OCI-M2 (cell line): ENCODE data around the gene GOLGA8J.
"Not testable (repeated sequence)": the region's sequence is repeated elsewhere in the genome, so short reads cannot be mapped to it uniquely, and the experiment has no call there.

ENCODE experiments used
- DNase-seq: peaks from one replicate; lab custom pipeline; 2025; ENCODE audit not compliant: unreplicated experiment; lab: John Stamatoyannopoulos, UW

Gene GOLGA8J

GRCh38 chr15:30082655-30083054, at the start of gene GOLGA8J:
Gene GOLGA8J, plus strand, starts transcription at chr15:30082955. Its CDS starts 98 bp downstream, at chr15:30083053.
- not testable (repeated sequence) for DNase-seq

GRCh38 chr15:30033211-30033610, 49.5 kb upstream of the GOLGA8J start:
- DNase-seq, result no peak

GRCh38 chr15:30033763-30034162, 49.0 kb upstream of the GOLGA8J start:
- no peak for DNase-seq

GRCh38 chr15:30036036-30036703, 46.6 kb upstream of the GOLGA8J start:
- no peak for DNase-seq

- no peak for DNase-seq
Observed at GRCh38 chr15:30038667-30039523, 43.9 kb upstream of the GOLGA8J start.

GRCh38 chr15:30041868-30042267, 40.9 kb upstream of the GOLGA8J start:
- no peak for DNase-seq

GRCh38 chr15:30042556-30042955, 40.2 kb upstream of the GOLGA8J start:
- no peak for DNase-seq

- no peak for DNase-seq
Observed at GRCh38 chr15:30043211-30043655, 39.5 kb upstream of the GOLGA8J start.

GRCh38 chr15:30044377-30044776, 38.4 kb upstream of the GOLGA8J start:
- no peak for DNase-seq

- not testable (repeated sequence) for DNase-seq
Observed at GRCh38 chr15:30044826-30045225, 37.9 kb upstream of the GOLGA8J start.

GRCh38 chr15:30045248-30046041, 37.3 kb upstream of the GOLGA8J start:
- DNase-seq, result not testable (repeated sequence)

- no peak for DNase-seq
Observed at GRCh38 chr15:30046430-30046829, 36.3 kb upstream of the GOLGA8J start.

- DNase-seq, result no peak
Observed at GRCh38 chr15:30055604-30056003, 27.2 kb upstream of the GOLGA8J start.

- no peak for DNase-seq
Observed at GRCh38 chr15:30056166-30056565, 26.6 kb upstream of the GOLGA8J start.

- no peak for DNase-seq
Observed at GRCh38 chr15:30059771-30060170, 23.0 kb upstream of the GOLGA8J start.

- DNase-seq, result no peak
Observed at GRCh38 chr15:30062881-30063280, 19.9 kb upstream of the GOLGA8J start.

- DNase-seq, result no peak
Observed at GRCh38 chr15:30063835-30064546, 18.8 kb upstream of the GOLGA8J start.

GRCh38 chr15:30065025-30065801, 17.5 kb upstream of the GOLGA8J start:
- DNase-seq, result no peak

- no peak for DNase-seq
Observed at GRCh38 chr15:30068326-30068725, 14.4 kb upstream of the GOLGA8J start.

GRCh38 chr15:30072630-30073029, 10.1 kb upstream of the GOLGA8J start:
- DNase-seq, result no peak
